SK-N-MC (cell line): Measurements from ENCODE around the gene PRPF8.

ENCODE experiments used
- DNase-seq: peaks from one replicate; pipeline ENCODE4 v3.0.0-alpha.2; 2011; ENCODE audit warnings: low read depth, low spot score
- H3K27ac ChIP-seq: fragments of 200-600 bp; sonication (generic); 2 replicates; pipeline ENCODE4 v1.5.1; 2016; ENCODE audit warnings: mixed run types
- H3K36me3 ChIP-seq: fragments of 200-600 bp; sonication (generic); 2 replicates; pipeline ENCODE4 v1.6.1; 2017; ENCODE audit warnings: antibody characterized with exemption, low read length, mixed read lengths; ENCODE audit not compliant: insufficient read depth
- H3K4me3 ChIP-seq: fragments of 200-600 bp; sonication (generic); 2 replicates; pipeline ENCODE4 v1.5.1; 2016
- H3K9ac ChIP-seq: fragments of 200-600 bp; sonication (generic); 2 replicates; pipeline ENCODE4 v1.8.0; 2017; ENCODE audit warnings: mixed run types, mixed read lengths; ENCODE audit not compliant: insufficient read length
- H3K9me3 ChIP-seq: fragments of 200-600 bp; sonication (generic); 2 replicates; pipeline ENCODE4 v1.6.1; 2017; ENCODE audit warnings: low read depth, mild to moderate bottlenecking, antibody characterized with exemption, low read length, moderate library complexity, mixed read lengths
- EZH2 ChIP-seq: fragments of 200-600 bp; sonication (generic); IDR thresholded peaks from one replicate; pipeline ENCODE4 v1.6.1; 2017; ENCODE audit warnings: antibody characterized with exemption
- FOXP2 ChIP-seq: optimal IDR thresholded peaks from 2 replicates; pipeline ENCODE3; 2011; ENCODE audit warnings: mild to moderate bottlenecking, moderate library complexity; ENCODE audit not compliant: insufficient read depth; ENCODE audit errors: extremely low read length, control extremely low read depth
- POLR2AphosphoS5 ChIP-seq: IDR thresholded peaks from 2 replicates; pipeline ENCODE4 v1.6.1; 2012; ENCODE audit warnings: mild to moderate bottlenecking, low read depth, low read length, borderline replicate concordance

Gene PRPF8

GRCh38 chr17:1718362-1719165, 33.9 kb upstream of the PRPF8 start:
- H3K4me3 ChIP-seq: no peak overlapping the region
- H3K9ac ChIP-seq: no peak overlapping the region
- TF ChIP-seq FOXP2 (no peak), EZH2 (no peak), POLR2AphosphoS5 (no peak)
- DNase-seq: no peak
- H3K9me3 ChIP-seq: no peaks in the 10 kb centered on the region
- H3K36me3 ChIP-seq: no peaks in the 10 kb centered on the region
- peak overlapping the region; percentile 36; the same call in 1 of the 2 replicates for H3K27ac ChIP-seq

- H3K4me3 ChIP-seq: peak overlapping the region; percentile 83
- peak overlapping the region; percentile 89 for H3K9ac ChIP-seq
- peak overlapping the region; percentile 99 for H3K27ac ChIP-seq
- TF ChIP-seq EZH2: no peak
- TF ChIP-seq POLR2AphosphoS5: peak; percentile 42
- H3K9me3 ChIP-seq: no peaks in the 10 kb centered on the region
- no peaks in the 10 kb centered on the region for H3K36me3 ChIP-seq
- no peak for DNase-seq
Observed at GRCh38 chr17:1716912-1717695, 32.4 kb upstream of the PRPF8 start.

GRCh38 chr17:1716076-1716911, 31.6 kb upstream of the PRPF8 start:
- Histone ChIP-seq H3K36me3 (no peaks in the 10 kb centered on the region), H3K9ac (peak overlapping the region; percentile 89), H3K9me3 (no peaks in the 10 kb centered on the region), H3K4me3 (peak overlapping the region; percentile 93), H3K27ac (peak overlapping the region; percentile 99)
- no peak for TF ChIP-seq EZH2
- TF ChIP-seq POLR2AphosphoS5: peak; percentile 59; the same call in 1 of the 2 replicates
- peak; percentile 63 for TF ChIP-seq FOXP2
- DNase-seq: peak; percentile 93

GRCh38 chr17:1715803-1716075, 31.1 kb upstream of the PRPF8 start:
- no peak for DNase-seq
- H3K9me3 ChIP-seq: no peaks in the 10 kb centered on the region
- H3K36me3 ChIP-seq: no peaks in the 10 kb centered on the region
- H3K9ac ChIP-seq: peak overlapping the region; percentile 63
- H3K27ac ChIP-seq: no peak overlapping the region; the same call in 1 of the 2 replicates
- peak overlapping the region; percentile 93 for H3K4me3 ChIP-seq
- TF ChIP-seq EZH2 (no peak), FOXP2 (no peak), POLR2AphosphoS5 (no peak)

GRCh38 chr17:1714980-1715802, 30.5 kb upstream of the PRPF8 start:
- H3K27ac ChIP-seq: peak overlapping the region; percentile 71
- no peaks in the 10 kb centered on the region for H3K9me3 ChIP-seq
- peak overlapping the region; percentile 63 for H3K9ac ChIP-seq
- peak overlapping the region; percentile 93 for H3K4me3 ChIP-seq
- H3K36me3 ChIP-seq: no peaks in the 10 kb centered on the region
- TF ChIP-seq POLR2AphosphoS5: no peak
- TF ChIP-seq FOXP2: no peak
- no peak for TF ChIP-seq EZH2
- DNase-seq: no peak

- no peak for DNase-seq
- peak overlapping the region; percentile 82 for H3K9ac ChIP-seq
- H3K9me3 ChIP-seq: no peaks in the 10 kb centered on the region
- peak overlapping the region; percentile 93 for H3K4me3 ChIP-seq
- no peak for TF ChIP-seq FOXP2
- TF ChIP-seq POLR2AphosphoS5: no peak
- TF ChIP-seq EZH2: no peak
- no peaks in the 10 kb centered on the region for H3K36me3 ChIP-seq
- peak overlapping the region; percentile 97 for H3K27ac ChIP-seq
Observed at GRCh38 chr17:1714427-1714979, 29.8 kb upstream of the PRPF8 start.

GRCh38 chr17:1713878-1714426, 29.3 kb upstream of the PRPF8 start:
- Histone ChIP-seq H3K9ac (peak overlapping the region; percentile 82), H3K9me3 (no peaks in the 10 kb centered on the region), H3K36me3 (no peaks in the 10 kb centered on the region), H3K27ac (peak overlapping the region; percentile 97), H3K4me3 (peak overlapping the region; percentile 93)
- no peak for TF ChIP-seq EZH2
- TF ChIP-seq FOXP2: no peak
- TF ChIP-seq POLR2AphosphoS5: no peak
- no peak for DNase-seq
